Activated CD4-positive, alpha-beta T cell treated with anti-CD3 and anti-CD28 coated beads, Interleukin-2, amount 50 U/mL, for 24 hours (primary cell): Measurements from ENCODE around the gene ARAP1.

Experiments
- DNase-seq, 2 donors: peaks; one replicate each; pipeline ENCODE4 v3.0.0-alpha.2; 2020; ENCODE audit warnings: low read depth in 1 of 2, low spot score in 1 of 2

Gene ARAP1

GRCh38 chr11:72642043-72642883, 109.9 kb downstream of the ARAP1 start:
- DNase-seq, result no peak

DNA sequence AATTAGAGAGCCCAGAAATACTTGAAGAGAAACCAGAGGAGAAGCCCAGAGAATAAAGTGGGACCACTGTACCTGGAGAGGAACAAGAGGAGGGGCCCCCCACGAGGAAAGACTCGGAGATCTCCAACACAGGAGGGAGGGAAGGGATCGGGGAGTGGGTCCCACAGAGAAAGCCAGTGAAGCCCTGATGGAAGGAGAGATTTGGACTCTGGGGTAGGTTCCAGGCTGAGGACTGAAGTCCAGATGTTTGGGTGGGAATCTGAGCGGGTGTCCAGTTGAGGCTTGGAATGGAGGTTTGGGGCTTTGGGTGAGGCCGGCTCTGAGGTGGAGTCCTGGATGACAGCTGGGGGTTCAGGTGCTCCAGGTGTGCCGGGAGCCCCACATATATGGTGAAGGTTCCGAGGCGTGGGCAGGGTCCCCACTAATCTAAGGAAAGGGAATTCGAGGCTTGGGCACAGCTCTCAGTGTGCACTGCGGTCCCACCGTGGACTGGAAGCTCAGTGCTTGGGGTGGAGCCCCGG, 110.6 kb downstream of the ARAP1 start:
- DNase-seq, result no peak

DNA sequence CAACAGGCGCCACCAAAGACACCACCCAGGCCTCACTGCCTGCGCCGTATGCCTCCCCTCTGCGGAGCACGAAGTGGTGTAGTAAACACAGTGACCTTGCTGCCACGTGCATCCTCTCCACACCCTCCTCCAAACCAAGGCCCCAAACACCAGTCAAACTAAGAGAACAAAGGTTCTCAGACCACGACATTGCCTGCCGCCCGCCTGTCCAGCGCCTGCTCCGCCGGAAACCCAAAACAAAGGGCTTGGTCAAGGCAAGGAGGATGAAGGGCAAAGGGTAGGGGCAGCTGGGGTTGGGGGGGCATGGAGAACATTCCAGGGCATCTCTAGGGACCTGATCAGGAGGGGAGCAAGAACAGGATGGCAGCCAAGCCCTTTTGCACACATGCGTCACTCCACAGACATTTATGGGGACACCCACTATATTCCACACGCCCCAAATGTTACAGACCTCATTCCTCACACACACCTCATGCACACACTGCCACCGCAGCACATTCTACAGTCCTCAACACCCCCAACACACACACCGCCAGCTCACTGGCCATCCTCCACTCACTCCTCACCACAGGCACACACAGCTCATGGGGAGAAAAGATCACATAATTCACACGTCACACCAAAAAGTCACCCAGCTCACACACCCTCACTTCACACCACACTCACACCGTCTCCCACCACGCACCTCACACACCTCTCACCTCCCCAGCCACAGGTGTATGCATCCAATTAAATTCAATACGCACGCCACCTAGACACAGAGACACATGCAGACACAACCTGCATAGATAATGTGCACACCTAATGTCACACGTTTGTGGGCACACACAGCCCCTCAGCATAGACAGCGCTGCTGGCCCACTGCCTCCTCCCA, 112.5 kb downstream of the ARAP1 start:
- DNase-seq, result no peak

- no peak for DNase-seq
These were observed 114.3 kb downstream of the ARAP1 start for GRCh38 chr11:72637926-72638325.

- no peak for DNase-seq
These were observed 115.0 kb downstream of the ARAP1 start for GRCh38 chr11:72637198-72637597.

GRCh38 chr11:72636376-72636775, 115.8 kb downstream of the ARAP1 start:
- DNase-seq, result no peak

DNA sequence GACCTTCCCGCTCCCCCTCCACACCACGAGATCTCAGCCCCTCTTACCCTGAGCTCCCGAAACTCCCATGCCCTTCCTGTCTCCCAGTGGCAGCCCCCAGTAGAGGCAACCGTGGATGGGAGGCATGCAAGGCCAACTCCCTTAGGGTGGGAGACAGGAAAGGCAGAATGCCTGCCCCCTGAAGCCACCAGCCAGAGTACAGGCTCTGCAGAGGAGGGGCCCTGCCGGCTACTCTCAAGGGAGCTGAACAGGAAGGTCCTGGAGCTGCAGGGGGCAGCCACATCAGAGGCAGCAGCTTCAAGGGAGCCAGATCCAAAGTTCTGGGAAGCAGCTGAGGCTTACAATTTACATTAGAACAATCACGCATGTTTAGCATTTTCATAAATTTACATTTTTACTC, 116.3 kb downstream of the ARAP1 start:
- DNase-seq, result no peak

- DNase-seq, result no peak
These were observed 116.8 kb downstream of the ARAP1 start for GRCh38 chr11:72635309-72635915.
